Adipocyte (in vitro differentiated cells): ENCODE data around the gene BLOC1S5.
A peak's percentile ranks its signal among the peaks of the same experiment; 100 is the strongest.

Experiments used
- DNase-seq: peaks from one replicate; pipeline ENCODE4 v3.0.0-alpha.2; 2015; ENCODE audit warnings: low read depth
- H3K27me3 ChIP-seq: replicated peaks from 2 replicates; pipeline ENCODE4 v1.7.0; 2013; ENCODE audit warnings: mild to moderate bottlenecking, low read length, moderate library complexity; ENCODE audit not compliant: control insufficient read depth, insufficient read depth
- H3K36me3 ChIP-seq: 2 replicates; pipeline ENCODE4 v1.7.0; 2013; ENCODE audit warnings: low read length, mild to moderate bottlenecking, moderate library complexity; ENCODE audit not compliant: control insufficient read depth, insufficient read depth, severe bottlenecking
- H3K4me1 ChIP-seq: 2 replicates; pipeline ENCODE4 v1.7.0; 2013; ENCODE audit warnings: mild to moderate bottlenecking, low read length, moderate library complexity; ENCODE audit not compliant: control insufficient read depth, insufficient read depth
- H3K4me3 ChIP-seq: 2 replicates; pipeline ENCODE4 v1.7.0; 2013; ENCODE audit warnings: mild to moderate bottlenecking, low read length, moderate library complexity
- H3K9ac ChIP-seq: 2 replicates; pipeline ENCODE4 v1.7.0; 2013; ENCODE audit warnings: mild to moderate bottlenecking, low read length, moderate library complexity
- H3K9me3 ChIP-seq: 2 replicates; pipeline ENCODE4 v1.7.0; 2013; ENCODE audit warnings: mild to moderate bottlenecking, low read length, moderate library complexity; ENCODE audit not compliant: control insufficient read depth

The BLOC1S5 gene

DNA sequence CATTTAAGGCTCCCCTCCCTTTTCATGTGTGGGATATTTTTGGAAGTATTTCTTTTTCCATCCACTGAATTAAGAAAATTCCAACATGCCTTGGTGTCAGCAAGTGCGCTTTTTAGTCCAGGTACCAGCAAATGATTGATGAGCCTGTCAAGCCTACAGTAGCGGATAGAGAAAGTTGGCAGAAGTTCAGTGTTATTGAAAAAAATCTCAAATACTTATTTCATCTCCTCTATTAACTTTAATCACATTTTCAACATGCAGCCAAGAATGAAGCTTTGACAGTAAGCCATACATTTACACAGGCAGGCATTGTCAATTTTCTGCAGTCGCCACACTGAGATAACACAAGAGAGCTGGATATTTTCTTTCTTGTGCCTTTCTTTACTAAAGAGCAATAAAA is 50.4 kb downstream of the BLOC1S5 start:
- H3K4me1 ChIP-seq, result no peaks in the 10 kb centered on the region
- no peak overlapping the region for H3K4me3 ChIP-seq
- no peak for DNase-seq
- H3K9ac ChIP-seq, result no peak overlapping the region
- no peaks in the 10 kb centered on the region for H3K9me3 ChIP-seq
- no peaks in the 10 kb centered on the region for H3K27me3 ChIP-seq
- peaks cover 6% of the 10 kb centered on the region for H3K36me3 ChIP-seq

DNA sequence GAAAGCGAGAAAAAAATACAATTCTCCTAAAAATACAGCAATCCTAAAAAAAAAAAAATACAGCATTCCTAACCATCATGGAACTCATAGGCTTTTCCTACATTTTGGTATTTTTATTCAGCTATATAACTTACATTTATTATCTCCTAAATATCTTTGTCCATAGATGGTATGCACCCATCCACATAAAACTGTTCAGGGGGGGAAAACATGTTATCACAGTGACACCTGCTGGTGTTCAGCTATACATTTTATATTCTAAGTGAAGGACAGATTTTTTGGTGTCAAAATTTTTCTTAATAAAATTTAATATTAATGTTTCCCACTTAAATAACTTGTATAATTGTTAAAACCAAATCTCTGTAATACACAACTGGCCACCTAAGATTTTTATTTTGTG is 58.0 kb downstream of the BLOC1S5 start:
- no peaks in the 10 kb centered on the region for H3K9me3 ChIP-seq
- no peaks in the 10 kb centered on the region for H3K36me3 ChIP-seq

DNA sequence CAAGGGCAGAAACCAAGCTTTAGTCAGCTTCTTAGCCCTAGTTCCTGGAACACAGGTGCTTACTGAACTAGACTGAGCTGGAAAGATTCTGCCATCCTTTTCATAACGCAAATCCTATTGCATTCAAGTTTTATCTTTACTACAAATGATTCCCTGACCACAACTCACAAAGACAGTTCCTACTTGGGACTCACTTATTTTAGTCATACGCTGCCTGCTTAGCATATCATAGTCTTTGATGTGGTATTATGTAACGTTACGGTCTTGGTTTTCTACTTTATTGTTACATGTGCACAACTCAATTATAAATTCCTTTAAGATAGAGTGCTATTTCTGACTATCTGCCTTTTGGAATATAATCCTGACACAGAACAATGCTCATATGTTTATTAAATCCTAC is 59.1 kb downstream of the BLOC1S5 start:
- DNase-seq, result no peak
- Histone ChIP-seq H3K4me1 (no peaks in the 10 kb centered on the region), H3K36me3 (no peaks in the 10 kb centered on the region), H3K9ac (no peak overlapping the region), H3K4me3 (no peak overlapping the region), H3K9me3 (no peaks in the 10 kb centered on the region), H3K27me3 (no peaks in the 10 kb centered on the region)

More for the DNA sequence above, 58.0 kb downstream of the BLOC1S5 start:
- DNase-seq, result peak; percentile 63
- Histone ChIP-seq H3K27me3 (no peaks in the 10 kb centered on the region), H3K4me1 (no peaks in the 10 kb centered on the region), H3K4me3 (no peak overlapping the region), H3K9ac (no peak overlapping the region)

DNA sequence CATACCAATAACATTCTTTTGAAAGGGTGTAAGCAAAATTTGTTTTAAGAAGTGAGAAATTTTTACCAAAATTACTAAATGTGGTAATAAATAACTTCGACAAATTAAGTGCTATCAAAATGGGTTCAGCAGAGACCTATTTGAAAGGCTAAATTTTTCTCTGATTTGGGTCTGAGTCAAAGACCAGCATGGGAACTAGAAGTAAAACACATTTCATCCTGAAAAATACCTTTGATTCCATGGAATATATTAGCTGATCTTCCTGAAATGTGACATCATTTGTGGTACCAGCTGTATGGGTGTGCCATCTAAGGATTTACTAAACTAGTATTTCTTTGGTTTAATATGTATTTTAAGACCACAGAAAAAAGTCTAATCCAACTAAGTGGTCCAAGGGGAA is 63.6 kb downstream of the BLOC1S5 start:
- Histone ChIP-seq H3K27me3 (no peaks in the 10 kb centered on the region), H3K4me1 (peaks cover 14% of the 10 kb centered on the region), H3K9ac (no peak overlapping the region), H3K4me3 (no peak overlapping the region), H3K36me3 (no peaks in the 10 kb centered on the region), H3K9me3 (no peaks in the 10 kb centered on the region)
- DNase-seq, result no peak

DNA sequence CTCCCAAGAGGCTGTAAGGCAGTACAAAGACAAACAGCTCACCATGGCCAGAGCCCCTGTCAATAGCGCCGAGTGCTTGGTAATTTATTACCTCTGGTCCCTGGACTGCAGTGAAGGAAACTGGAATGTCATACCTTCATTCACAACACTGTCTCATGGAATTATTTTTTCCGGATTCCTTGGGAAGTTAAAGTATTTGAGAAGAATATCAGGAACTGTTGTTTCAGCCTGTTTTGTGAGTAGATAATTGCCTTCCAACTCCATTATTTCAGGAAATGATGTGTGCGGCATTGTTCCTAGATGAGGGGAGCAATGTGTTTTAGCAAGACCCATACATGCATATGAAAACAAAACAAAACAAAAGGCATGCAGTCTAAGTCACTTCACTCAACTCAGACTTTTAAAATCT is 64.0 kb downstream of the BLOC1S5 start:
- no peaks in the 10 kb centered on the region for H3K27me3 ChIP-seq
- peaks cover 14% of the 10 kb centered on the region for H3K4me1 ChIP-seq
- no peak overlapping the region for H3K4me3 ChIP-seq
- DNase-seq, result no peak
- H3K9me3 ChIP-seq, result no peaks in the 10 kb centered on the region
- H3K36me3 ChIP-seq, result no peaks in the 10 kb centered on the region
- no peak overlapping the region for H3K9ac ChIP-seq

DNA sequence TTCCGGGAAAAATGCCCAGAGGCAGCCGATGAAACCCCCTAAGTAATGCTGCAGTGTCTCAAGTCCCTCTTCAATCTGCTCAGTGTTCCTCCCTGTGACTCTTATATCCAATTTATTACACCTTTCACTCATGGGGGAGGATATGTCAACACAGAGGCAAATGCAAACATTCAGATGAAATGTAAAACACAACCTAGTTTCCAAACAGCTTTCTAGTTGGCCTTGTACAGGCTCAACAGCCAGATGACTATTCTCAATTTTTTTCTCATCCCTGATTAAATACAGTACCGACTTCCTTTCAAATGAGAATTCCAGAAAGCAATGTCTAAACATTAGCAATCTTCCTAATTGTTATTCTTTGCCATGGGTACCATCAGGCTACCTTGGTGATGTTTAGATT is 65.0 kb downstream of the BLOC1S5 start:
- Histone ChIP-seq H3K9ac (no peak overlapping the region), H3K36me3 (no peaks in the 10 kb centered on the region), H3K4me3 (no peak overlapping the region), H3K9me3 (no peaks in the 10 kb centered on the region), H3K4me1 (peaks cover 14% of the 10 kb centered on the region), H3K27me3 (no peaks in the 10 kb centered on the region)
- no peak for DNase-seq

DNA sequence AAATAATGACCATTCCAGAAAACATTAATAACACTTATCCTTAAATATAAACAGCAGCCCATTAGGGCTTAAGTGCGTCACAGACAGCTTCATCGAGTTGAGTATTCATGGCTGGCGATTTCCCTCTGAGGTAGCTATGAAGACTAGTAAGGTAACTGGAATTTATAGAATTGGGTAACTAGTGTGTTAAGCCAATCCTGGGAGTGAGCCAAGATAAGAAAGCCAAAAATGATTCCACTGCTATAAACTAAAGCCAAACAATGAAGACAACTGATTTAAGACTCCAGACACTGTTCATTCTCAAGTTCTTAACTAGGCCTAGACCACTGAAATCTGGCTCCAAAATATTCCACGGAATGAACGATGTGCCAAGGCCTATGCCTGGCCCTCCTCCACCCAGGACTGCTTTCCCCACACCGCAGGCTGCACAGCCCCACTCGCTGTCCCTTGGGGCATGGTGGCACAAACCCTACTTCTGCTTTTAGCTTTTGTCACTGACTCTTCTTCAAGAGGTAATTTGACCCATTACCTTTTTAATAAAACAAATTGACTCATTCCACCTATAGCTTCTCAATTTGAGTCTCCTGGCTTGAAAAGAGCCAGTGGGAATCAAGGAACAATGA is 66.0 kb downstream of the BLOC1S5 start:
- Histone ChIP-seq H3K36me3 (no peaks in the 10 kb centered on the region), H3K4me3 (no peak overlapping the region), H3K4me1 (peaks cover 14% of the 10 kb centered on the region), H3K9me3 (no peaks in the 10 kb centered on the region), H3K27me3 (no peaks in the 10 kb centered on the region), H3K9ac (no peak overlapping the region)
- DNase-seq, result peak; percentile 30

DNA sequence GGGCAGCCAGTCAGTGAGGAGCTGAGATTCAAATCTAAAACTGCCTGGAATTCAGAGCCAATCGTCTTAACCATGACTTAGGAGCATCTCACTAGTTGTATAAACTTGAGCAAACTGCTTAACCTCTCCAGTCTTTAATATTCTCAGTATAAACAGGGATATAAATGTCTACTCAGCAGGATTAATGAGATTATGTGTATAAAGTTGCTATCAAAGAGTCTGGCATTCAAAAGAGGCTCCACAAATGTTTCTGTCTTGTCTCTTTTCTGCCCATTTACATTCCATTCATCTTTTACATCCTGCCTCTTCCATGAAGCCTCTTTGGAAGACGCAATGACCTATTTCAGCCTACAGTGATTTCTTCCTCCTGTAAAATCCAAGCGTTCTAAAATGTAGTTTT is 66.9 kb downstream of the BLOC1S5 start:
- Histone ChIP-seq H3K9me3 (no peaks in the 10 kb centered on the region), H3K4me1 (peaks cover 21% of the 10 kb centered on the region), H3K9ac (no peak overlapping the region), H3K36me3 (no peaks in the 10 kb centered on the region), H3K4me3 (no peak overlapping the region), H3K27me3 (no peaks in the 10 kb centered on the region)
- no peak for DNase-seq

DNA sequence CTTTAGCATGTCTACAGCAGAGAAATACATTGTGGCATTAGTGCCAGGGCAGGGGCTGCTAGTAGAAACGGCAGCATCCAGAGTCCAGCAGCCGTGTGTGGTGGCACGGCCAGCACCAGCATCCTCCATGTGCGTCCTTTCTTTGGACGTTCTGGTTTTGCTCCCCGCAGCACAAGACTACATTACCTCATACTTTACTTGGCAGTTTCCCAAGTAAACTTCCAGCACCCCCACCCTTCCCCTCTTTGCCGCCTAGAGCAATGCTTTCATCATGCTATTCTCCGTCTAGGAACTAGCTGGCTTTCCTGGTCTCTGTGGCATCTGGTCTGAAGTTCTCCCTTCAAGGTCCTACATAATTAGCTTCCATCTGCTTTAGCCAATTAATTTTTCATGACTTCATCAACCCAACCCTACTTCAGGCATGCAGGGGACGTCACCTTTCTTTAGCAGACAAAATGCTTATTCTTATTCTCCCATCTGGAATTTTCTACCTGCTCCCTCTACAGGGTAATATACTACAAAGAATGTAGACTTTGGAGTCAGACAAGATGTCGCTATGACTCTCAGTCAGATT is 67.6 kb downstream of the BLOC1S5 start:
- Histone ChIP-seq H3K9ac (no peak overlapping the region), H3K4me1 (peaks cover 27% of the 10 kb centered on the region), H3K4me3 (no peak overlapping the region), H3K36me3 (no peaks in the 10 kb centered on the region), H3K9me3 (no peaks in the 10 kb centered on the region), H3K27me3 (no peaks in the 10 kb centered on the region)
- peak; percentile 63 for DNase-seq

DNA sequence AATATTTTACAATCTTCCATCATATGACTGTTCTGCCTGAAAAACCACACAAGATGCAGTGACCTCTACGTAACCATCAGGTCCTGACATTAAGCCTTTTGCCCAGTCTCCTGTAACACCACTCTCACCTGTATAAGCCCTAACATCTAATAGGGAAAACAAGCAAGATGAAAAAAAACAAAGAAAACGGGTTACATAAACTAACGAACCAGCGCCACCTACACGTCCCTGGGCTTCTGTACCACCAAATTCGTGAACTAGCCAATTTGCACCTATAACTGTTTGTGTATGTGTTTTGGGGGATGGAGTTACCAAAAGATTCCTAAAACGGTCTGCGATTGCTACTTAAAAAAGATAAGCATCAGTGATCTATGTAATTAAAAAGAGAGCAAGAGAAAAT is 70.2 kb downstream of the BLOC1S5 start:
- Histone ChIP-seq H3K9ac (no peak overlapping the region), H3K4me3 (no peak overlapping the region), H3K9me3 (no peaks in the 10 kb centered on the region), H3K4me1 (peaks cover 29% of the 10 kb centered on the region), H3K36me3 (no peaks in the 10 kb centered on the region), H3K27me3 (no peaks in the 10 kb centered on the region)
- DNase-seq, result no peak

DNA sequence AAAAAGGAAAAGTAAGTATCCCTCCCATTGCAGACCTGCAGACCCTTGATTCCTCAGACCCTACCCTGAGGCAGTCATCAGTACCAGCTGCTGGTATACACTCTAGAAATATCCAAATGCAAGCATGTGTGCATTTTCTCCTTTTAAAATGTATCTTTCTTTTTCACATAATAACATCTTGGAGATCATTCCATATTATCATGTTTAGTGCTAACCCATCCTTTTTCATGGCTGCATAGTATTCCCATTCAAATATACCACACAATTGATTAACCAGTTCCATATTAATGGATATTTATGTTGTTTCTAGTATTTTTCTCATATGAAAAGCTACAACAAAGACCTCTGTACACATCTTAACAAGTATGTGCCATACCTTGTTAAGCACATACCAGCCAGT is 70.8 kb downstream of the BLOC1S5 start:
- Histone ChIP-seq H3K4me3 (no peak overlapping the region), H3K9me3 (no peaks in the 10 kb centered on the region), H3K36me3 (no peaks in the 10 kb centered on the region), H3K4me1 (peaks cover 27% of the 10 kb centered on the region), H3K27me3 (no peaks in the 10 kb centered on the region), H3K9ac (no peak overlapping the region)
- no peak for DNase-seq
